Measurements from ENCODE around the gene EHD1.

The EHD1 gene

GRCh38 chr11:64875369-64876228 is 2.8 kb downstream of the EHD1 start:
- Histone ChIP-seq H3F3A (ENCODE audit: insufficient read depth, low read length) (peaks cover 15% of the 10 kb centered on the region), H3K27me3 (replicated peaks; ENCODE audit: insufficient read depth, low read length) (no peaks in the 10 kb centered on the region), H3K4me3 (ENCODE audit: low read length) (no peak overlapping the region), H2AFZ (ENCODE audit: low read length) (no peak overlapping the region), H3K4me2 (ENCODE audit: low read depth, low read length) (no peak overlapping the region), H3K36me3 (replicated peaks; ENCODE audit: insufficient read depth, low read length) (no peaks in the 10 kb centered on the region), H3K4me1 (ENCODE audit: low read length) (peaks cover 26% of the 10 kb centered on the region), H3K9me3 (replicated peaks; ENCODE audit: insufficient read depth, low read length) (no peaks in the 10 kb centered on the region), H4K20me1 (ENCODE audit: insufficient read depth, low read length) (no peaks in the 10 kb centered on the region), H3K27ac (ENCODE audit: low read length) (no peak overlapping the region), H3K9me2 (replicated peaks; ENCODE audit: insufficient read depth, low read length) (no peaks in the 10 kb centered on the region), H3K79me2 (ENCODE audit: low read length) (peaks cover 52% of the 10 kb centered on the region), H3K9ac (ENCODE audit: low read length) (no peak overlapping the region)
- DNase-seq: no peak
- TF ChIP-seq CTCF (IDR thresholded peaks at IDR 0.05; ENCODE audit: low read length) (no peak), EZH2 (optimal IDR thresholded peaks at IDR 0.05; ENCODE audit: low read depth, low read length) (no peak), EZH2phosphoT487 (IDR thresholded peaks at IDR 0.05; ENCODE audit: low read length) (no peak)

- Histone ChIP-seq H3K27ac (ENCODE audit: low read length) (no peak overlapping the region), H2AFZ (ENCODE audit: low read length) (no peak overlapping the region), H3K4me3 (ENCODE audit: low read length) (no peak overlapping the region), H3K4me2 (ENCODE audit: low read depth, low read length) (no peak overlapping the region), H3K27me3 (replicated peaks; ENCODE audit: insufficient read depth, low read length) (no peaks in the 10 kb centered on the region), H3K9me3 (replicated peaks; ENCODE audit: insufficient read depth, low read length) (no peaks in the 10 kb centered on the region), H3K79me2 (ENCODE audit: low read length) (peaks cover 63% of the 10 kb centered on the region), H3F3A (ENCODE audit: insufficient read depth, low read length) (peaks cover 6% of the 10 kb centered on the region; the same call in 1 of the 2 replicates), H4K20me1 (ENCODE audit: insufficient read depth, low read length) (no peaks in the 10 kb centered on the region), H3K9me2 (replicated peaks; ENCODE audit: insufficient read depth, low read length) (no peaks in the 10 kb centered on the region), H3K9ac (ENCODE audit: low read length) (no peak overlapping the region), H3K4me1 (ENCODE audit: low read length) (peaks cover 16% of the 10 kb centered on the region), H3K36me3 (replicated peaks; ENCODE audit: insufficient read depth, low read length) (no peaks in the 10 kb centered on the region)
- no peak for DNase-seq
- TF ChIP-seq EZH2 (optimal IDR thresholded peaks at IDR 0.05; ENCODE audit: low read depth, low read length): no peak
- TF ChIP-seq EZH2phosphoT487 (IDR thresholded peaks at IDR 0.05; ENCODE audit: low read length): no peak
- no peak for TF ChIP-seq CTCF (IDR thresholded peaks at IDR 0.05; ENCODE audit: low read length)
Observed at GRCh38 chr11:64874308-64875240, 3.8 kb downstream of the EHD1 start.

- no peak for DNase-seq
- Histone ChIP-seq H3K9ac (ENCODE audit: low read length) (no peak overlapping the region), H3K4me3 (ENCODE audit: low read length) (no peak overlapping the region), H2AFZ (ENCODE audit: low read length) (no peak overlapping the region), H4K20me1 (ENCODE audit: insufficient read depth, low read length) (no peaks in the 10 kb centered on the region), H3K4me2 (ENCODE audit: low read depth, low read length) (no peak overlapping the region), H3K79me2 (ENCODE audit: low read length) (peaks cover 76% of the 10 kb centered on the region), H3F3A (ENCODE audit: insufficient read depth, low read length) (no peaks in the 10 kb centered on the region), H3K9me3 (replicated peaks; ENCODE audit: insufficient read depth, low read length) (no peaks in the 10 kb centered on the region), H3K27me3 (replicated peaks; ENCODE audit: insufficient read depth, low read length) (no peaks in the 10 kb centered on the region), H3K4me1 (ENCODE audit: low read length) (peaks cover 8% of the 10 kb centered on the region; the same call in 1 of the 2 replicates), H3K9me2 (replicated peaks; ENCODE audit: insufficient read depth, low read length) (no peaks in the 10 kb centered on the region), H3K27ac (ENCODE audit: low read length) (no peak overlapping the region), H3K36me3 (replicated peaks; ENCODE audit: insufficient read depth, low read length) (no peaks in the 10 kb centered on the region)
- no peak for TF ChIP-seq EZH2phosphoT487 (IDR thresholded peaks at IDR 0.05; ENCODE audit: low read length)
- no peak for TF ChIP-seq EZH2 (optimal IDR thresholded peaks at IDR 0.05; ENCODE audit: low read depth, low read length)
- TF ChIP-seq CTCF (IDR thresholded peaks at IDR 0.05; ENCODE audit: low read length): no peak
Observed at GRCh38 chr11:64872790-64873488, 5.5 kb downstream of the EHD1 start.

All from MM.1S (cell line).